GM15510 (cell line): ENCODE results near the gene HNRNPDL.

ENCODE experiments used
- POLR2A ChIP-seq: IDR thresholded peaks from 3 replicates; pipeline ENCODE4 v1.6.1; 2011; ENCODE audit warnings: borderline replicate concordance; ENCODE audit not compliant: insufficient read length; ENCODE audit errors: extremely low read depth

Gene HNRNPDL

GRCh38 chr4:82403725-82404124 is 26.5 kb downstream of the HNRNPDL start:
- TF ChIP-seq POLR2A: no peak

DNA sequence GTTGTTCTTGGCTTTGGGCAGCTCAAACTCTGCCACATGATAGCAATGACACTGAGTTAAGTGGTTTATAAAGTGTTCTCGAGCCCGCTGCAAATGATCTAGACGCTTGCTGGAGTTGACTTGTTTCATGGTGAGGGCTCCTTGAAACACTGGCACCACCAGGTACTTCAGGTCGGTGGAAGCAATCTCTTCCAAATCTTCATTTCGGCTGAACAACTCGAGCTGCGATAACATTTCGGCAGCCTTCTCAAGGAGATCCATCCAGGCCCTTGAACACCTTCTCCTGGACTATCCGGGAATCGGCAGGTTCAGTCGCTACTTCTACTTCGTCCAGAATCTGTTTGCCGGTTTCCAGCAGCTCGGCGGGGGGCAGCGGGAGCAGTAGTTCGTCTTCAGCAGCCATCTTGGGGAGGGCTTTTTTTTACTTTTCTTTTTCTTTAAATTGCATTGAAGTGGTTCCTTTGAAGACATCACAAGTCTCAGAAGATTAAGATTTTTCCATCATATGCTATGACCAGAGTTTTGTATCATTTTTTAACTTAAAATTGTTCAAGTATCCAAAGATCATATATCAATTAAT is 28.0 kb downstream of the HNRNPDL start:
- no peak for TF ChIP-seq POLR2A

DNA sequence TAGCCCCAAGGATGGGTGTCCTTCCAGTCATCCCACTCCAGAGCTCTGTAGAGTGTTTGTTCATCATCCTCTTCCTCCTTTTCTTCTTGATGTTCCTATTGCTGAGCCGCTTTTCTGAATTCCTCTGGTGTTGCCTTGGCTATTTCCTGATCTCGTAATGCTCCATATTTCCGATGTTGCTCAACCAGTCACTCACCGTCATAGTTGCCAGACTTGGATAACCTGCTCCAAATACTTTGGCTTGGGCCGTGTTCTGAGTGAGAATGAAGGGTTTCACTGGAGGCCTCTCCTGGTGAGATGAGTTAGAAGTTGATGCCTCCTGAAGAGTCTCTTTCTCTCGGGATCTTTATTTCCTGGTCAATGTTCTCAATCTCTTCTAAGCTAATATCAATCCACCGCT is 28.7 kb downstream of the HNRNPDL start:
- no peak for TF ChIP-seq POLR2A

- no peak for TF ChIP-seq POLR2A
Observed at GRCh38 chr4:82398263-82398662, 32.0 kb downstream of the HNRNPDL start.

- no peak for TF ChIP-seq POLR2A
Observed at GRCh38 chr4:82397527-82397926, 32.7 kb downstream of the HNRNPDL start.

DNA sequence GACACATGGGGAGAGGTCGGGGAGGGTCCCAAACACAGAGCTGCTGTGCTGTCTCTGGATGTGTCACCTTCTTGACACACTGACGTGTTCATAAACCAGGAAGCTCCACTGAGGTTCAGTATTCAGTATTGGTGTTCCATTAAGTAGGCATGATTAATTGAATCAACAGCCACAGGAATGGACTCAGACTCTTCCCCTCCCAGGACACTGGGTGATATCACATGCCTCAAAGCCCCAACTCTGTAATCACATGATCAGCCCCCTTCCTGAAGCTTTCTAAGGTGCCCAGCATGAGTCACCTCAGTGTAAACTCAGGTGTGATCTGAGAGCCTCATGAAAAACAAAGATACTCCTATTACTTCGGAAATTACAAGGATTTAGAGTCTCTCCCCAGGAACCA is 35.4 kb downstream of the HNRNPDL start:
- no peak for TF ChIP-seq POLR2A

- TF ChIP-seq POLR2A: no peak
Observed at GRCh38 chr4:82388405-82388804, 41.9 kb downstream of the HNRNPDL start.

DNA sequence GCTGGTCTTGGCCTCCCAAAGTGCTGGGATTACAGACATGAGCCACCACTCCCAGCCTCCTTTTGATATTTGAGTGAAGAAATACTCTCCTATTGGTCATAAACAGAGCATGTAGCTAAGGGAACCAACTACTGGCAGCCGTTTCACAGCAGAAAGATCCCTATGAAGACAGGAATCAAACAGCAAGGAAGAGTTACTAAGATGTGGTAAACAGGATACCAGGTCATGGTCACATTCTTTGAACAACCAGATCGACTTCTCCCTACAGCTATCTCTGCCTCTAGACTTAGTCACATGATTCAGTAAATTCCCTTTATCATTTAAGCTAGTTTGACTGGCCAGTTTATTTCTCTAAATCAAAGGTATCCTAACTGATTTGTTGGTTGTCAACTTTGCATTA is 47.5 kb downstream of the HNRNPDL start:
- TF ChIP-seq POLR2A: no peak

GRCh38 chr4:82381661-82382296 is 48.5 kb downstream of the HNRNPDL start:
- no peak for TF ChIP-seq POLR2A

GRCh38 chr4:82381235-82381634 is 49.0 kb downstream of the HNRNPDL start:
- no peak for TF ChIP-seq POLR2A

DNA sequence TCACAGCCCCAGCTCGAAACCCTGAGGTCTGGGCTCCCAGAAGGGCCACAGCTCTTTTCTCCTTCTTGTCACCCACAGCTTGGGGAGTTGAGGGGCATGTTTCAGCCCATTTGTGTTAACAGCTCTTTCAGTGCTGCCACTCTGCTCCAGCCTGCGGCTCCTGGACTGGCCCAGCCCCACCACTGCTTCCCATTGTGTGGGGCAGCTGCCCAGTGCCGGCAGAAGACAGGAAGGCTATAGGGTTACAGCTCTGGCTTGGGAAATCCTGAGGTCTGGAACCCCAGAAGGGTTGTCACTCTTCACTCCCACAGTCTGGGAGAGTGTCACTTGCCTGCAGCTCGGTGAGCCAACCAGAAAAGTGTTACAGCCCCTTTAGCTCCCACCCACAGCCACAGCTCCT is 49.4 kb downstream of the HNRNPDL start:
- no peak for TF ChIP-seq POLR2A

GRCh38 chr4:82380344-82380743 is 49.9 kb downstream of the HNRNPDL start:
- no peak for TF ChIP-seq POLR2A

DNA sequence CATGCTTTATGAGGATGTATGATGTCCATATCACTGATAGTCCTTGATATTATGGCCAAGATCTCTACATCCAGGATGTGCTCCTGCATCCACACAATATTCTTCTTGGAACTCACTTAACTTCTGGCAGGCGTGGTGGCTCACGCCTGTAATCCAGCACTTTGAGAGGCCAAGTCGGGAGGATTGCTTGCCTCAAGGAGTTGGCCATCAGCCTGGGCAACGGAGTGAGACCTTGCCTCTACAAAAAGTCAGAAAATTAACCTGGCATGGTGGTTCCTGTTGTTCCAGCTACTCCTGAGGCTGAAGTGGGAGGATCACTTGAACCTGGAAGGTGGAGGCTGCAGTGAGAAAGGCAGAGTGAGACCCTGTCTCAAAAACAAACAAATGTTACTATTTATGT is 54.2 kb downstream of the HNRNPDL start:
- no peak for TF ChIP-seq POLR2A

DNA sequence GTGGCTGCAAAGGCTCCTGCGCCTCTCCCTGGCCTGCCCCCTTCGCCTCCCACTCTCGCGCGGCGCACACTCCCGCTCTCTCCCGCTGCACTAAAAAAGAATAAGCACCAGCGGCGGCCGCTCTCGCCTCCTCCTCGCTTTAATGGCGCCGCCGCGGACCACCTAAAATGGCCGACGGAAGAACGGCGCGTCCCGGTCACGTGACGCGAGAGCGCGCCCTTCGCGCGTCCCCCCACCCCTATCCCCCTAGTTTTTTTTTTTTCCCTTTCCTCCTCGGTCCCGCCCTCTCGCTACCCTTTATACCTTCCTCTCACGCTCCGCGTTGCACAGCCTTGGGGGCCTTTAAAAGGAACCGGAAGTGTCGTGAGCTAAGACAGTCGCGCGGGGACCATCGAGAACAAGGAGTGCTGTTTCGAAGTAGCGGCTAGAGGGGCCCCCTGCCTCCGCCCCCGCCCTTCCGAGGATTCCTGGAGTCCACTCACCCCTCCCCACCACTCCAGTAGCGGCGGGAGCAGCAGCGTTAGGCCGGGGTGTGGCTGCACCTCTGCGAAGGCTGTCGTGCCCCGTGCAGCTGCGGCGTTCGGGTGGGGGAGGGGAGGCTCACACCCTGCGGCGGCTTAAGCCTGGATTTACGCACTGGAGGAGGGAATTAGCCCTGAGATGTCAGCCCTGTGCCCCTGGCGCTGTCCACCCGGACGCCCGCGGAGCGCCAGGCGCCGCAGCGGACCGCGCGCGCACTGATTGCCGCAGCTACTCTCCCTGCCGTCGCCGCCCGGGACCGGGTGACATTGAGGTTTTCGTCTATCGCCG is 56.2 kb downstream of the HNRNPDL start, which contains the start of gene HNRNPD:
Gene HNRNPD, minus strand, starts transcription at position 176 of the 810 bp plus-strand sequence. CDS start 313 bp downstream, outside the sequence.
- TF ChIP-seq POLR2A: peak; percentile 94

- no peak for TF ChIP-seq POLR2A
Observed at GRCh38 chr4:82373486-82373815, 56.8 kb downstream of the HNRNPDL start.
